GM18858 (cell line): ENCODE data around the gene LTO1.

Experiments used
- ATAC-seq: cut with Tn5 transposase; IDR thresholded peaks from one replicate; pipeline ENCODE4 v1.9.1; 2021; ENCODE audit not compliant: unreplicated experiment

The LTO1 gene

DNA sequence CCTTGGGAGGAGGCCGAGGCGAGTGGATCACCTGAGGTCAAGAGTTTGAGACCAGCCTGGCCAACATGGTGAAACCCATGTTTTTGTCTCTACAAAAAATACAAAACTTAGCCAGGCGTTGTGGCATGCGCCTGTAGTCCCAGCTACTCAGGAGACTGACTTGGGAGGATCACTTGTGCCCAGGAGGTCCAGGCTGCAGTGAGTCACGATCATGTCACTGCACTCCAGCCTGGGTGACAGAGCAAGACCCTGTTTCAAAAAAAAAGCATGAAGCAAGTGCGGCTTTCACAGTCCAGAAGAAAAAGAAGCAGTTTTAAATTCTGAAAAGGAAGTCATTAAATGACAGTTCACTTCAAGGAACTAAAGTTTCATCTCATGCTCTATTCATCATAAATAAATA, 7.1 kb upstream of the LTO1 start:
- ATAC-seq, result no peak

DNA sequence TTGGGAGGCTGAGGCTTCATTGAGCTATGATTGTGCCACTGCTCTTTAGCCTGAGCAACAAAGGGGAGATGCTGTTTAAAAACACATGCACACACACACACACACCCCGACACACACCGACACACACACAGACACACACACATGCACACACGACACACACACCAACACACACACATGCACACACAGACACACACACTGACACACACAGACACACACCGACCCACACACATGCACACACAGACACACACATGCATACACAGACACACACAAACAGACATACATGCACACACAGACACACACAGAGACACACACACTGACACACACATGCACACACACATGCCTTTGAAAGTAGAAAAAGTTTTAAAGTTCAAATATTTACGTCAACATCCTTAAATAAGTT, 5.5 kb upstream of the LTO1 start:
- no peak for ATAC-seq

DNA sequence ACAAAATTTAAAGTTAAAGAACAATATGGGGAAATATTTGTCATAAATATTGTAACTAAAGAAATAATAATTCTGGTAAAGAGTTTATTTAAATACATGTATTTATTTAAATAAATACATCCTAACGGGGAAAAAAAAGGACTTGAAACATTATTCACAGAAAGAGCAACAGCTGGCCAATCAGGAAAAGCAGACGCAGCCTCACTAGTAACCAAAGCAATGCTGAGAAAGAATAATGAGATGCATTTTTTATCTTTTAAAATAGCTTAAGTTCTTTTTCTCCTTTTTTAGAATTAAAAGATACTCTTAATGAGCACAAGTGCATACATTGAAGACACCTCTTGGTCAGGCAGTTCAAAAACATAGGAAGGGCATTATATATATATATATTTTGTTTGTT, 2.6 kb upstream of the LTO1 start:
- ATAC-seq, result no peak

DNA sequence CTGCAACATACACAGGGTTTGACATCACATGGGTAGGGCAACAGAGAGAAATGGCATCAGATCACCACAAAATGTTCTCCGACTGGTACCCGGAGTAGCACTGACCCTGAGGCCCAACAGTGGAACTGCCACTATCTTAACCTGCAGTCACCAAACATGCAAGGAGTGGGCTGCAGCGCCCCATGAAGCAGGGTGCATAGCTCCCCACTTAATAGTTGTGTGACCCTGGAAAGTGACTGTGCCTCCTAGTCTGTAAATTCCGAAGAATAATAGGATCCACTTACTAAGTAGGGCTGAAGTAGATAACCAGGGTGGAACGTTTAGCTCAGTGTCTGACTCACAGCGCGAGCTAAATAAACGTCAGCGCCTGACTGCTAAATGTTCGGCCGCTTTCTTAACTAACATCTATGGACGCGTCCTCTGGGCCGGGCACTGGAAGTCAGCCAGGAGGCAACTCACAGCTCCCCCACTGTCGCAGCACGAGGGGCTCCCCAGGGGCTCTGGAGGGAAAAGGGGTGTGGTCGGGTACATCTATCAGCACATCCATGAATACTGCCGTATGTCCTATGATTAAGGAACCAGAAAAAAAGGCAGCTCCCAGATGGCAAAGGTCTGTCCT, 777 bp downstream of the LTO1 start:
- no peak for ATAC-seq

DNA sequence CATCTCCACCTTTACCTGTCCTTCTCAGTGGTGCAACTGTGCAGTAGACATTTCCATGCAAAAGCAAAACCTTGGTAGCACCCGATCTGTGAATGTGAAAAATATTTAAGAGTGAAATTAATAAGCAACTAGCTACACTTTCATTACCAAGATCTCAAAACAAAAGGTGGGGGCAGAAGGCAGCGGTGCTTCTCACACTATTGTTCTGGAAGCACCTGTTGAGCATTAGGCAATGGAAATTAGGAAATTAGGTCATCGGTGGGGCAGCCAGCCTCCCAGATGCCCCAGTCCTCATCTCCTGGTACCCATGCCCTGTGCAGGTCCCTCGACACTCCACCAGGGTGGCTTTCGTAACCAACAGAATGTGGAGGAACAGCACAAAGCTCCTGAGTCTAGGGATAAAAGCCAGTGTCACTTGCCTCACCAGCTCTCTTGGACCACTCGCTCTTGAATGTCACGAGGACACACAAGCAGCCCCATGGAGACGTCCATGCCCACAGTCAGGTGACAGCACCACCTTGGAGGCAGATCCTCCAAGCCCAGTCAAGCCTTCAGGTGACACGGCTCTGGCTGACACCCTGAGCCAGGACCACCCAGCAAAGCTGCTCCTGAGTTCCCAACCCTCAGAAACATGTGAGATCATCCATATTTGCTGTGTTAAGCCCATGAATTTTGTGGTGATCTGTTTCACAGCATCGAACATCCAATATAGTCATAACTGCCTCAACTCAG, 3.3 kb downstream of the LTO1 start:
- ATAC-seq, result no peak

DNA sequence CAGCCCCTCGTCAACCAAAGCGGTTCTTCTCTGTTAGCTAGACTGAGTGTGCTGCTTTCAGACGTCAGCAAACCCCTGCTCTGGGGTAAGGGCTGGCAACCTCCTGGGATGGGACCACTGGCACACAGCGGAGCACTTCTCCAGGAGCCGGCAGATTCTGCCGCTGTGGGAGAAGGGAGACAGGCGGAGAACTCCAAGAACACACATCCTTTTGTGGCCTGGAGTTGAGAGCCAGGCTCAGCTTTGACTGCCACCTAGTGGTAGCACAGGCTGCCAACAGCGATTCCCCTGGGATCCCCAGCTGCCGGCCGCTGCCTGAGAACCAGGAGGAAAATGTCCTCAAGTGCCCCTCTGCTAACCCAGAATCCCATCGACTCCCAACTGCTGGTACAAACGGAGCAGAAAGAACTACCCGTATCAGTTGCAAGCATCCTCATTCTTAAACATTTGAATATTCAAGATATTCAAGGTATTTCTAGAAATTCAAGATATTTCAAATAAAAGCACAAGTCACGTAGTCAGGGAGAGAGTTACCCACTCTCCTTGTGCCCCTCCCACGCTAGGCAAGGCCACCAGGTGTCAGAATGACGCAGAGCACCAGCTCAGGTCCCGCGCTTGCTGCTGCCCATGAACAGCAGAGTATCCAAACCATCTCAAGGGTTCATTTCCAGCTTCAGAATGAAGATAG, 4.9 kb downstream of the LTO1 start:
- ATAC-seq, result no peak

DNA sequence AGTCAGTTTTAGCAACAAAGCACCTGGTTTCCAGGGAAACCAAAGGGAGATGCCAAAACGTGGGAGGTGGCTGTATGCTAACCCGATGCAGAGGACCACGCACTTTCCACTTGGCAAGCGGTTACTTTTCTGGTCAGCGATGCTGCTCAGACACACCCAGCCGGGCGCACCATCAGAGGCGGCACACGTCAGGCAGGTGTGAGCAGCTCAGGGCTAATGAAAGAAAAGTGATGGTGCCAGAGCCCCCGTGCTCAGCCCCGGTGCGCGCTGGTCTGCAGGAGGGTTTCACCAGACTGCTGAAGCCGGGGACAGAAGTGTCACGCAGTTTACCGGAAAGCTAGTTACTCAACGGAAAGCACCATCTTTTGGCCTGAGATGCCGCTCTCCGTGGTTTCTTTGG, 5.7 kb downstream of the LTO1 start:
- no peak for ATAC-seq

DNA sequence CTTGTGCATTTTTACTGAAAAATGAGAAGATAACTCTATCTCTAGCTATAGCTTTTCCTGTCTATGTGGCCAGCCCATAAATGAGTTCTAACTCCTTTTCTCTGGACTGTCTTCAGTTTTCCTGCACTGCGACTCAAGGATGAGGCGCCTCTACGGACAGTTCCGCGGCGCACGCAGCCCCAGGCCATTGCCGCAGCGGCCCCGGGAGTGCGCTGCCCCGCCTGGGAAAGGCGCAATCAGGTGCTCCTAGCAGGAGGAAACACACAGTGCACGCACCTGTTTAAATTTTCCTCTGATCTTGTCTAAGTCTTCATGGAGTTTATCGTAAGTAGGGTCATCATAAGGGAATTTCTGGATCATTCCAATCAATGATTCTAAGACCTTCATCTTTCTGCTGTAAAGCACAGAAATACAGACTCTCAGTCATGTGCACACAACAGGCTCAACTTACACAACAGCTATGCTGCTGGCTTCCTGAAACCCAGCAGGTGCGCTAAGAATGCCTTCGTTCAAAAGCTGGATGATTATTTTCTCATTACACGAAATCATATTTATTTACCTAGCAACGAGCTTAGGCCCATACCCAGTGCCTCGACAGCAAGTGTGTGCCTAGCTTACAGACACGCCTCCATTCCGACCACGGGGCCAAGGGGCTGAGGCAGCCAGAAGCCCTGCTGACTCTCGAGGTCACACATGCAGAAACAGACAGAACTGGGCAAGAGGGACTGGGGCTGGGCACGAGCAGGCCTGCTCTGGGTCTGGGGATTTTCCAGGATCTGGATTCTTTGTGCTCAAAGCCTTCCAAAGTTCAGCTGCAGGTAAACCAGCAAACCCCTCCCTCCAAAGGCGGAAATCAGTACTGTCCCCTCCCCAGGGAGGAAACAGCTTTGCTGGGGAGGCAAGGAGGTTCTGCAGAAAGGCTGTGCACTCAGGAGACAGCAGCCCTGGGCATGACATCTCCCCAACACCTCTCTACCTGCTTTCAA, 7.2 kb downstream of the LTO1 start:
- no peak for ATAC-seq

DNA sequence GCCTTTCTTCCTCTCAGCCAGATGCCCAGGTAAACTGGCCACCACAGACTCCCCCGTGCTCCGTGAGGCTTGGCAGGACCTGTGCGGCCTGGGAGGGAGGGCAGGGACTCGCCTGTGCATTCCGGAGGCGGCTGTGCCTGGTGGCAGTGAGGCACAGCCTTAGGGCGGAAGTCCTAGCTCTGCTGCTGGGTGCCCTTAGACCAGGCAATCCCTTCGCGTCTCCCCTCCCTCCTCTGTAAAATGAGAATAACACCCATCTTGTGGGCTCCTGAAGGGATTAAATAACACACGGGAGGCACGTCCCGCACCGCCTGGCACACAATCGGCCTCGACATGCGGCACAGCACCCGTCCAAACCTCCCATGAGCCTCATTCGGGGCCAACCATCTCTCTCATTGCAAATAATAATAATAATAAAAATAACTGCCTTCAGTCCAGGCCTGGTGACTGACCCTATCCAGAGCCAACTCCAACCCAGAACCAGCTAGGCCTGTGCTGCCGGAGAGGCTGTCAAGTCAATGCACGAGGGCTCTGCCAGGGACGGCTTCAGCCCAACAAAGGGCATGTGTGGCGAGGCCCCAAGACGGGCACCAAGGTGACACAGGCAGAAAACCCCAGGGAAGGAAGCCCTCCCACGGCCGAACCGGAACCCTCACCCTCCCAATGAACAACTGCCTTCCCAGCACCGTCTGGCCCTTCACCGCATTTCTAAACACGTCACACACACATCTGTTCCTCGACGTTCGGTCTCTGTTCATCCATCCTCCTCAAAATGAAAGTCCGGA, 8.2 kb downstream of the LTO1 start:
- no peak for ATAC-seq

DNA sequence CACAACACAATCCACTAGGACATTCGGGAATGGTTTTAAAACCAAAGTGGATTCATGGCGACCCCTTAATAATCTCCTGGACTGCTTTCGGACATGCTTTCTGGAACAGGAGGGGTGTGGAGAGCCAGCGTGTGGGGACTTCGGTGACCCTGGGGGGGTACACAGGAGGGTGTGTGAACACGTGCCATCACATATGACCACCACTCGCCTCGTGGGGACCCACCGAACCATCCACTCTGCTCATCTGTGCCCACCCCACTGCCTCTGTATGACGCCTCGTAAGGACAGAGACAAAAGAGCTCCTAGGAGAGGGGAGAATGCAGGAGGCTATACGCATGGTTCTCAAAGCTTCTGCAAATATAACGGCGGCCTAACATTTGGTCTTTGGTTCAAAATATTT, 8.9 kb downstream of the LTO1 start:
- no peak for ATAC-seq

DNA sequence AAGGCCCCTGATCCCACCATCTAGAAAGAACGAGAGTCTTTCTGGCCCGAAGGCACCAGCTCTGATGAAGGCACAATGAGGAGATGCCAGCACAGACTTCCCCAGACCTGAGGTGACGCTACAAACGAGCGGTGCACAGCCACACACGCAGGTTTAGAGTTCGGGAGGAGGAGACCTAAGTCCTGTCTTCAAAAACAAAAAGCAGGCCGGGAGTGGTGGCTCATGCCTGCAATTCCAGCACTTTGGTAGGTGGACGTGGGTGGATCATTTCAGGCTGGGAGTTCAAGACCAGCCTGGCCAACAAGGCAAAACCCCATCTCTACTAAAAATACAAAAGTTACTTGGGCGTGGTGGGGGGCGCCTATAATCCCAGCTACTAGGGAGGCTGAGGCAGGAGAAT, 9.5 kb downstream of the LTO1 start:
- ATAC-seq, result no peak

DNA sequence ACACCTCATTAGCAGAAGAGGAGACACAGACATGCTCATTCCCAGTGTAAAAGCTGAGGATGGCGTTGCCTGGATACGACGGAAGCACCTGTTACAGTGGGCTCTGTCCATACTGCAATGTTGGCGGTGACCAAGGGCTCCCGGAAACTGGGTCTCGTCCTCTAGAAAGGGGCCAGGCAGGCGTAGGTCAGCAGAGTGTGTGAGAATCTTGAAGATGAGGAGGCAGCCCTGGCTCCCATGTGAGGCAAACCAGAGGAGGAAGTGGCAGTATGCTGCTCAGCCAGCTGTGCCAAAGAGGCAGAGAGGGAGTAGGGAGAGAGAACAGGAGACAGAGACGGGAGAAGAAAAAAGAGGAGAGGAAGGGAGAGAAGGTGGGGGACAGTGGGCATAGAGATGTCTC, 10.3 kb downstream of the LTO1 start:
- ATAC-seq, result no peak

DNA sequence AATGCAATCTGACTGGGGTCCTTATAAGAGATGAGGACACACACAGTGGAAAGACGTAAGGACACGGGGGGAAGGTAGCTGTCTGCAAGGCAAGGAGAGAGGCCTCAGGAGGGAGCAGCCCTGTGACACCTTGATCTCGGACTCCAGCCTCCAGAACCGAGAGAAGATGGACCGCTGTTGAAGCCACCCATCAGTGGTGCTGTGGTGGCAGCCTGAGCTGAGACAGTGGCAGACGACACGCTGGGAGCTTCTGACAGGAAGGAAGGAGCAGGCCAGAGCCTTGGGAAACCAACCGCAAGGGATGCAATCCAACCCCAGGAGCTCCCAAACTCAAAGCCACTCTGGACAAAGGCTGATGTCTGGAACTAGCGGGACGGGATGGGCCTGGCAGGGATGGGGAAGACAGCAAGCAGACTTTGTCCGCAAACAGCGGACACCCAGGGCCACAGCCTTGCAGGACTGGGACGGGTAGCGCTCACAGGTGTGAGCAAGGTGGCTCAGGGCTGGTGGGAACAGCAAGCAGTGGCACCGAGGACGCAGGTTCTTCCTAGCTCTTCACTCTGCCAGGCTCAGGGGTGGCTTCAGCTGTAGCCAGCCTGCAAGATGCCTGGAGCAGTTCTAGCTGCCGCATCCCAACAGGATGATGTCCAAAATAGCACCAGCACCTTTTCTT, 10.9 kb downstream of the LTO1 start:
- no peak for ATAC-seq

DNA sequence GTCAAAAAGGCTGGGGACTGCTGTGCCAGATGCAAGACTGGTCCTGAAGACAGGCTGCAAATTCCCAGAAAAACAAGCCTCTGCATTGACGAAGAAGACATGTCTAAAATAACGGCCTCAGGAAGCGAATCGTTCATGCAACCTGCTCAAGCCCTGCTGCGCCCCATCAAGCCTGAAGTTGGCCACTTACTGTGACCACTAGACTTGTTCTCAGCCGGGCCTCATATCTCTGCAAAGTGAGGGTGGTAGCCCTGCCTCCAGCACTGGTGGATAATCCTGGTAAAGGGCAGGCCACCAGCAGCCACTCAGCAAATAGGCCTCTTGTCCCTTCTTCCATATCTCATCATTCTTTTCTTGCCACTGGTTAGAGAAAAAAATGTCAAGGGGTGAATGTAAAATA, 11.8 kb downstream of the LTO1 start:
- no peak for ATAC-seq

DNA sequence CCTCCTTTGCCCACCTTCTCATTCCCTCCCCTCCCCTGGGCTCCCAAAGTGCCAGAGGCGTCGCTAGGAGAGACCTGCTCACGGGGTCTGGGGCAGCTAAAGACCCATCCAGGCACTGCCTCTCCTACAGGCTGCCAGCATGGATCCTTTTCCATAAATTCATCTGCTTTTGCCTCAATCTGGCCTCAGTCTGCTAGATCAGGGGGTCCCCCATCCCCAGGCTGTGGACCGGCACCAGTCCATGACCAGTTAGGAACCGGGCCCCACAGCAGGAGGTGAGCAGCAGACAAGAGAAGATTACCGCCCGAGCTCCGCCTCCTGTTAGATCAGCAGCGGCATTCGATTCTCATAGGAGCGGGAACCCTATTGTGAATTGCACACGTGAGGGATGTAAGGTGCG, 12.3 kb downstream of the LTO1 start:
- no peak for ATAC-seq

DNA sequence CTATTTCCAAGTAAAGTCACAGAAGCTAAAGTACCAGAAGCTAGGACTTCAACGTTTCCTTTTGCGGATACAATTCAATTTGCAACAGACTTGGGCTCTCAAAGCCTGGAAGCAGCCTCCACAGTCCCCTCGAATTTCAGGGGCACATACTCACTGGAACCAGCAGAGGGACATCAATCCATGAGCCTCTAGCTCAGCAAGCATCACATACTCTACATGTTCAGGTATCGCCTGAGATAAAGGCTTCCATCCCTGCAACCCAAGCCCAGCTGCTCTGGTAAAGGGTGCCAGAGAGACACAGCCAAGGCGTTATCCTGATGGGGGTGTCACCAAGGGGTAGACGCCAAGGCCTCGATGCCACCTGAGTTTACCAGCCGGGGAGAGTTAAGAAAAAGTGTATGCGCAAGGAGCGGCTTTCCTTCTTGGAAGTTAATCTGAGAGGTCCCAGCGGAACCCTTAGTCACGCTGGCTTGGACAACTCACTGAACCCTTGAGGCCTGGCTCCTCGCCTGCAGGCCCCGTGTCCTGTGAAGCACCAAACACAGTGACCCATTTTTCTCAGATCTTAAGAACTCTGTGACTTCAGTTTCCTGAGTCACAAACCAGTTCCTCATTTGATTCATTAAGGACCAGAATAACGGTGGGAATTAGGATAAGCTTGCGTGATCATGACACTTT, 13.0 kb downstream of the LTO1 start:
- ATAC-seq, result no peak

DNA sequence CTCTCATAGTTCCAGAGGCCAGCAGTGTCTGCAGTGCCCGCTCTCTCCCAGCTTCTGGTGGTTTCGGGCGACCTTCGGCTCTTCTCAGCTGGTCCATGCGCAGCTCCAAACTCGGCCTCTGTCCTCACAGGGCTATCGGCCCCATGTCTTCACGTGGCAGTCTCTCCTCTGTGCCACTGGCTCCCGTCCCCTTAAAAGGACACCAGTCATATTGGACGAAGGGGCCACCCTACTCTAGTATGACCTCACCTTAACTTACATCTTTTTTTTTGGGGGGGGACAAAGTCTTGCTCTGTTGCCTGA, 13.8 kb downstream of the LTO1 start:
- ATAC-seq, result no peak

DNA sequence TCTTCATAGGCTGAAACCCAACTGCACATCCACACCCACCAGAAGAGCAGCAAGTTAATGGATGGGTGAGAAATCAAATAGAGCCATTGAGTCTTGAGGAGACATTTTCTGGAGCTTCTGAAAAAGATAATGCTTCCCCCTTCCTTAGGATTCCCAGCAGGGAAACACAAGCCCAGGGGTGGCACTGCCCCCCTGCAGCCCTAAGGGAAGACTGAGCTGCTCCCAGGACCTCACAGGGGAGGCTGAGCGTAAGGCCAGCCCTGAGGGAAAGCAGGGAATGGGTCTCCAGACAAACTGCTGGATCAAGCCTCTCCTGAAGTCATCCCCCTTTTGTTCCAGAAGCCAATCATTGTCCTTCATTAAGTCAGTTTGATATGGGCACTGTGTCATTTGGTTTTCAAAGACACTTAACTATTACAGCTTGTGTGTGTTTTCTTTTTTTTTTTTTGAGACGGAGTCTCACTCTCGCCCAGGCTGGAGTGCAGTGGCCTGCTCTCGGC, 15.1 kb downstream of the LTO1 start:
- no peak for ATAC-seq

DNA sequence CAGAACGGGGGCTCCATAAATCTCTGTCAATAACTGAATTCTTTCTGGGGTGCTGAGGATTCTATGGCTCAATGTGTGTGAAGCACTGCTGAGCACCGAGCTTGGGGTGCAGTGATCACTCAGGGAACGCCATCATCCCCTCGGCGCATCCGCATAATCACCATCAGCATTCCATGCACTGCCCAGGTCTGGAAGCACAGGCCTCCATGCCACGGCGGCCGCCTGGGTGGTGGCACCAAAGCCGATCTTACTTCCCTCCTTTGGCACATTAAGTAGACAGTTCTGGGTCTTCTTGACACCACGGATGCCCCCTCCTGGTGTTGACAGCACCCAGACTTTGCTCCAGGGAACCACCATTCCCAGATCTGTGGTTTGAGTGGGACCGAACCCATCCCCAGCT, 15.6 kb downstream of the LTO1 start:
- no peak for ATAC-seq
